ENCODE data around the gene SHISA9. TPM values are rescaled to one million over a fixed set of nuclear protein-coding genes. Genes with fewer than 3 reads are reported as not detected.

Gene SHISA9
- total and polyA plus RNA-seq, 3 experiments from 2014 or later: 0.04 to 0.35 TPM; not detected in 1

DNA sequence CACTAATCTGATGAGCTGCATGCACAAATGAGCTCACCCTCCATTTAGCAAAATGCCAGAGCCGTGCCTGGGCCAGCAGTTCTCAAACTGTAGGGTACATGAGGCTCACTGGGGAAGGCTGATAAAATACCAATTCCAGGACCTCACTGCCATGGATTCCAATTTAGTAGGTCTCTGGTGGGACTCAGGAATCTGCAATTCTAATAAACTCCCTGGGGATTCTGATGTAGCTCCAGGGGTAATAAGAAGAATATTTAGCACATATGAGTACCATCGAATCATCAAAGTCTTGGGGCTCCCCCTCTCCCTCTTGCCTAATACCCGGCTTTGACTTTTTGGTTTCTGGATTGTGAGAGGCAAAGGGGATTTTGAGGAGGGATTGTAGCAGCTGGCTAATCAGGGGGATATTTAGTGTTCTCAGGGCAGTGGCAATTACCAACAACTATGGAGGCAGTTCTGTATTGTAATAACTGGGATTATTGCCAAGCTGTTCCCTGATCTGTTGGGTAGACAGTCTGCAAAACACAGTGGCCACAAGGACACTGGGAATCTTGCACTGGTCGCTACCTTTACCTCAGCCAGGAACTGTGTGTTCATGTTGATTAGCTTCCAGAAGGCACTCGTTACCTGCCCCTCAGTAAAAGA is 140.4 kb downstream of the SHISA9 start:
- Histone ChIP-seq H3K4me1 (ENCODE audit: insufficient read depth, low read length) (no peaks in the 10 kb centered on the region), H3K4me3 (ENCODE audit: low read length) (no peak overlapping the region), H3K27me3 (ENCODE audit: insufficient read depth, low read length, poor library complexity, severe bottlenecking) (no peaks in the 10 kb centered on the region), H3K9me3 (ENCODE audit: low read length) (no peaks in the 10 kb centered on the region), H3K36me3 (ENCODE audit: insufficient read depth, low read length) (no peaks in the 10 kb centered on the region), H3K27ac (ENCODE audit: low read depth, low read length) (no peak overlapping the region)
- Mint-ChIP-seq H3K27ac (no peak overlapping the region), H3K36me3 (no peaks in the 10 kb centered on the region), H3K4me3 (no peak overlapping the region), H3K9me3 (peaks cover 6 to 16% (median 12%) of the 10 kb centered on the region in 5 donors), H3K27me3 (peaks cover 0 to 2% of the 10 kb centered on the region in 2 donors), H3K4me1 (no peaks in the 10 kb centered on the region)
- CTCF ChIA-PET: no interaction called here
- POLR2A ChIA-PET: no interaction called here
- no peak for DNase-seq

DNA sequence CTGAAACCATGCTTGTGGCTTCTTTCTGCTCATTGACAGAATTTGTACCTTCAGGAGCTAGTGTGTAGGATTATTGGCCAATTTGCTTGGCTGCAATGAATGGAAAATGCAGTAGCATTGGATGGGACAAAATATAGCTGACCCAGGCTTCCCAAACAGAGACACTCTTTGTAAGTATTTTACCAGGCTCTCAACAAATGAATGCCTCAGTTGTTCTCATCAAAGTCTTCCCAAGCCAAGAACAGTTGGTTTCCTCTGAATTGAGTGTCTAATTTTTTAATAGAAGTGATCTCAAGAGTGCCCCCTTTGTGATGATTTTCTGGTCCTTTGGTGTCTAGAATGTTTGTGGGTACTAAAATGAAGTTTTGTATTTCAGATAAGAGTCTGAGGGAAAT is 140.9 kb downstream of the SHISA9 start:
- DNase-seq: no peak
- H3K27me3 ChIP-seq (ENCODE audit: insufficient read depth, low read length, poor library complexity, severe bottlenecking): no peaks in the 10 kb centered on the region
- H3K4me1 Mint-ChIP-seq: no peaks in the 10 kb centered on the region
- H3K4me3 ChIP-seq (ENCODE audit: low read length): no peak overlapping the region
- peaks cover 0 to 2% of the 10 kb centered on the region in 2 donors for H3K27me3 Mint-ChIP-seq
- ChIA-PET CTCF (no interaction called here), POLR2A (no interaction called here)
- peaks cover 6 to 16% (median 12%) of the 10 kb centered on the region in 5 donors for H3K9me3 Mint-ChIP-seq
- no peak overlapping the region for H3K4me3 Mint-ChIP-seq
- H3K27ac Mint-ChIP-seq: no peak overlapping the region
- no peaks in the 10 kb centered on the region for H3K4me1 ChIP-seq (ENCODE audit: insufficient read depth, low read length)
- H3K36me3 ChIP-seq (ENCODE audit: insufficient read depth, low read length): no peaks in the 10 kb centered on the region
- H3K27ac ChIP-seq (ENCODE audit: low read depth, low read length): no peak overlapping the region
- H3K9me3 ChIP-seq (ENCODE audit: low read length): no peaks in the 10 kb centered on the region
- no peaks in the 10 kb centered on the region for H3K36me3 Mint-ChIP-seq

DNA sequence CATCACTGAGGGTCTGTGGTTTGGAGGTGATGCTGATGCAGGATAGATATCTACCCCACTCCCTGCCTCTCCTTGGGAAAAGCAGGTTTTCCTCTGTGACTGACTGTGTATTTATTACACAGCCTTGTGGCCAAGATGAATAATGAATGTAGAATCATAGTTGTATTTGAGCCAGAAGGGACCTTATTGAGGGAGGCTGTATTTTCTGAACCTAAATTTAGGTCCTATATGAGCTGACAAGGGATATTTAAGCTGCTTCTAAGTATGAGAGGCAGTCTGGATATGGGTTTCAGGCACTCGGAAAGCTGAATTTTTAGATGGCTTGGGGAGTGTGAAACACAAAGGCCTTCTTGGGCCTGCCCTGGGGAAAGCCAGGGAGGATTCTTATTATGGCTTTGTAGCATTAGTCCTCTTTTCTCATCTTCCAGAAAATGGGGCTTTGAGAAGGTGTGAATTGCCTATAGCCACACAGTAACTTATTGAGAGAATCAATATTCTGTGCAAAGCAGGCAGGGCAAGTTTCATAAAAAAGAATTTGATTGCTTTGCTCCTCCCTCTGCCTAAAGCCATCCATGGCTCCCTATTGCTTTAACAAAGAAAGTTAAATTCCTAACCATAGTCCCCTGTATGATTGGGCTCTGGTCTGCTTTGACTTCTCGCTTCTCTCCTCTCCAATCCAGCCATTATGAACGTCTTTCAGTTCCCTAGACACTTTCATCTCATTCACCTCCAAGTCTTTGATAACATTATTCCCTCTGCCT is 144.8 kb downstream of the SHISA9 start:
- Histone ChIP-seq H3K4me1 (ENCODE audit: insufficient read depth, low read length) (no peaks in the 10 kb centered on the region), H3K27me3 (ENCODE audit: insufficient read depth, low read length, poor library complexity, severe bottlenecking) (no peaks in the 10 kb centered on the region), H3K4me3 (ENCODE audit: low read length) (no peak overlapping the region), H3K36me3 (ENCODE audit: insufficient read depth, low read length) (no peaks in the 10 kb centered on the region), H3K27ac (ENCODE audit: low read depth, low read length) (no peak overlapping the region), H3K9me3 (ENCODE audit: low read length) (no peaks in the 10 kb centered on the region)
- no peaks in the 10 kb centered on the region for H3K36me3 Mint-ChIP-seq
- no peaks in the 10 kb centered on the region for H3K4me1 Mint-ChIP-seq
- H3K4me3 Mint-ChIP-seq: no peak overlapping the region
- H3K9me3 Mint-ChIP-seq: peaks cover 2 to 18% (median 9%) of the 10 kb centered on the region in 5 donors
- CTCF ChIA-PET: no interaction called here
- no peak overlapping the region for H3K27ac Mint-ChIP-seq
- DNase-seq: no peak
- H3K27me3 Mint-ChIP-seq: no peaks in the 10 kb centered on the region
- POLR2A ChIA-PET: no interaction called here

DNA sequence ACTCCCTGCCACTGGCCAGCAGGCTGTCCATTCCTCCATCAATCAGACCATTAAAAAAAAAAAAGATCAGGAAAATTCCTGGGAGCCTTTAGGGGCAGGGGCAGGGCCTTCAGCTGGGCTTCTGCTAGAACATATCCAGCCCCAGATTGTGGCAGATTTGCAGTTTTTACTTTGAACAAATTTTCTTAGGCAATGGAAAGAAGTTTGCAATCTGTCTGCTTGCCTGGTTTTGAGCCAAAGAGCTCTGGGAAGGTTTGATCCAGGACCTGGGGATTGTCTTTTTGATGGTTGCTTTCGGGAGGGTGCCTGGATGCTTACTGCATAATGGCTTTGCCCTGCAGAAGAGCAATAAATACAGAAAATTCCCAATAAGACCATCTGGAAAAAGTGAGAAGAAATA is 145.9 kb downstream of the SHISA9 start:
- no peak overlapping the region for H3K4me3 ChIP-seq (ENCODE audit: low read length)
- H3K27me3 Mint-ChIP-seq: no peaks in the 10 kb centered on the region
- H3K4me3 Mint-ChIP-seq: no peak overlapping the region
- no peaks in the 10 kb centered on the region for H3K36me3 Mint-ChIP-seq
- ChIA-PET POLR2A (no interaction called here), CTCF (no interaction called here)
- no peaks in the 10 kb centered on the region for H3K4me1 Mint-ChIP-seq
- H3K27ac ChIP-seq (ENCODE audit: low read depth, low read length): no peak overlapping the region
- H3K9me3 ChIP-seq (ENCODE audit: low read length): no peaks in the 10 kb centered on the region
- H3K27ac Mint-ChIP-seq: no peak overlapping the region
- no peaks in the 10 kb centered on the region for H3K27me3 ChIP-seq (ENCODE audit: insufficient read depth, low read length, poor library complexity, severe bottlenecking)
- H3K36me3 ChIP-seq (ENCODE audit: insufficient read depth, low read length): no peaks in the 10 kb centered on the region
- no peak for DNase-seq
- H3K4me1 ChIP-seq (ENCODE audit: insufficient read depth, low read length): no peaks in the 10 kb centered on the region
- peaks cover 2 to 21% (median 9%) of the 10 kb centered on the region in 5 donors for H3K9me3 Mint-ChIP-seq

DNA sequence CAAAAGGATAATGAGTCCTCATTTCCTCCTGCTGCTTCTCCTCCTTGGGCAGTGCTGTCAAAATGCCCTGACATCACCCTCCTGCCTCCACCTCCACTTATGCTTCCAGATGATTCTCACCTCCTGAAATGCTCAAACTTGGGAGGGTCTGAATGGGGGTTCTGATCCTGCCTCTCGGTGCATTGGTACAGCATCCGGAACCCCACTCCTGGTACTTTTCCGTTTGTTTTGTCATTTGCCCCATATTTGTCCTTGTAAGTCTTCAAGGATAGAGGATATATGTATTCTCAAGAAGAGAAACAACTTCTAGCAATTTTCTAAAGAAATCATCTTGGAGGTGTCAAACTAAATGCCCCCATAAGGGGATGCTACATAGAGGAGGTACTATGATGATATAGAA is 148.3 kb downstream of the SHISA9 start:
- no peak overlapping the region for H3K27ac ChIP-seq (ENCODE audit: low read depth, low read length)
- H3K4me1 ChIP-seq (ENCODE audit: insufficient read depth, low read length): no peaks in the 10 kb centered on the region
- H3K36me3 ChIP-seq (ENCODE audit: insufficient read depth, low read length): no peaks in the 10 kb centered on the region
- no peaks in the 10 kb centered on the region for H3K27me3 ChIP-seq (ENCODE audit: insufficient read depth, low read length, poor library complexity, severe bottlenecking)
- Mint-ChIP-seq H3K4me3 (no peak overlapping the region), H3K27me3 (no peaks in the 10 kb centered on the region), H3K36me3 (no peaks in the 10 kb centered on the region), H3K27ac (no peak overlapping the region), H3K9me3 (peaks cover 3 to 19% (median 9%) of the 10 kb centered on the region in 5 donors), H3K4me1 (no peaks in the 10 kb centered on the region)
- ChIA-PET CTCF (no interaction called here), POLR2A (no interaction called here)
- H3K4me3 ChIP-seq (ENCODE audit: low read length): no peak overlapping the region
- DNase-seq: no peak
- no peaks in the 10 kb centered on the region for H3K9me3 ChIP-seq (ENCODE audit: low read length)

DNA sequence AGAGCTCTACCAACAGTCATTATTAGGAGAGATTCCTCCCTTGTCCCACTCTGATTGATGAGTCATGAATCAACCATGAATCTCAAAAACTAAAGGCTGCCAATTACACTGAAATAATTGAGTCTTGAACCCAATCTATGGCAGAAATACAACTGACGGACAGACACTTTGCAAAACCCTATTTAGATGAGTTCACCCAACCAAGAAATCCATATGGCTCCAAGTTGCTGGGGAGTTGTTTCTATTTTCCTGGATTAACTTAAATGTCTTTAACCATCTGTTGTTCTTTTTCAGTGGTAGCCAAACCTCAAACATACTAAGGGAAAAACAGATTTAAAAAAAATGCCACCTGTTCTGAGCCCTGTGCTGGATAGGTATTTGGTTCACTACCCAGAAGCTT is 151.0 kb downstream of the SHISA9 start:
- no peaks in the 10 kb centered on the region for H3K36me3 Mint-ChIP-seq
- no peaks in the 10 kb centered on the region for H3K27me3 ChIP-seq (ENCODE audit: insufficient read depth, low read length, poor library complexity, severe bottlenecking)
- no peaks in the 10 kb centered on the region for H3K36me3 ChIP-seq (ENCODE audit: insufficient read depth, low read length)
- CTCF ChIA-PET: no interaction called here
- DNase-seq: no peak
- H3K27ac ChIP-seq (ENCODE audit: low read depth, low read length): no peak overlapping the region
- H3K4me1 Mint-ChIP-seq: no peaks in the 10 kb centered on the region
- H3K27ac Mint-ChIP-seq: no peak overlapping the region
- no peaks in the 10 kb centered on the region for H3K27me3 Mint-ChIP-seq
- H3K9me3 ChIP-seq (ENCODE audit: low read length): no peaks in the 10 kb centered on the region
- H3K9me3 Mint-ChIP-seq: peaks cover 3 to 19% (median 9%) of the 10 kb centered on the region in 5 donors
- H3K4me3 ChIP-seq (ENCODE audit: low read length): no peak overlapping the region
- POLR2A ChIA-PET: no interaction called here
- no peak overlapping the region for H3K4me3 Mint-ChIP-seq
- H3K4me1 ChIP-seq (ENCODE audit: insufficient read depth, low read length): no peaks in the 10 kb centered on the region

DNA sequence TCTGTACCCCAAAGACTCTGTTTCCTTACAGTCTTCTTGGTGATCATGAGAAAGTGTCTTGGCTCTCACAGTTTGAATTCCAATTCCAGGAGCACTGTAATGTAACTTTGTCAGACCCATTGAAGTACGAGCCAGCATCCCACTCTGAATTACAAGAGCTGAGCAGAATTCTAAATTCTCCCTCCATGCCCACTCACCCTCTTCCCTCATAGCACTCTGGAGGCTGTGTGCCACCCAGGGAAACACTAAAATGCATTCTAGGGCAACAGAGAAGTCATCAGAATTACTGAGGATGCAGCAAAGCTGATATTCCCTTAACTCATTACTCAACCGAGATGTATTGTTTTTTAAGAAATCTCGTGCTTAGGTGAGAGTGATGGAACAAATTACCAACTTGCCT is 154.1 kb downstream of the SHISA9 start:
- H3K27me3 ChIP-seq (ENCODE audit: insufficient read depth, low read length, poor library complexity, severe bottlenecking): no peaks in the 10 kb centered on the region
- no peaks in the 10 kb centered on the region for H3K9me3 ChIP-seq (ENCODE audit: low read length)
- H3K36me3 ChIP-seq (ENCODE audit: insufficient read depth, low read length): no peaks in the 10 kb centered on the region
- no peaks in the 10 kb centered on the region for H3K4me1 ChIP-seq (ENCODE audit: insufficient read depth, low read length)
- H3K27ac Mint-ChIP-seq: no peak overlapping the region
- peaks cover 3 to 15% (median 9%) of the 10 kb centered on the region in 5 donors for H3K9me3 Mint-ChIP-seq
- CTCF ChIA-PET: no interaction called here
- no peaks in the 10 kb centered on the region for H3K4me1 Mint-ChIP-seq
- no peak overlapping the region for H3K4me3 Mint-ChIP-seq
- no peaks in the 10 kb centered on the region for H3K36me3 Mint-ChIP-seq
- H3K27ac ChIP-seq (ENCODE audit: low read depth, low read length): no peak overlapping the region
- DNase-seq: no peak
- H3K4me3 ChIP-seq (ENCODE audit: low read length): no peak overlapping the region
- POLR2A ChIA-PET: no interaction called here
- peaks cover 0 to 1% of the 10 kb centered on the region in 2 donors for H3K27me3 Mint-ChIP-seq

DNA sequence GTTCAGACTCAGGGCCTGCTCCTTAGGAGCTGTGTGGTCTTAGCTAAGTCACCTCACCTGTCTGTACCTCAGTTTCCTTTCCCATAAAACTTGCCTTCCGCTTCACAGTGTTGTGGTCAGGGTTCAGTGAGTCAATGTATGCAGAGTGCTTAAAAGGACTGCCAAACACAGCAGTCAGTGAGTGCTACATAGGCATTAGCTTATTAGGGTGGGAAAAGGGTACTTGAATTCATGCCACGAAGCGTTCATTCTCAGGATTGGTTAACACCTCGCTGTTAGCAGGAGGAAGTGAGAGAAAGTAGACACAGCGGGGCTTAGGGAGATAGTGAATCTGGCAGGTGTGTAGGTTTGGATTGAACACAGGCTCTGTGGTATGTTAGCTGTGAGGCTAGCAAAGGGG is 155.2 kb downstream of the SHISA9 start:
- H3K4me3 ChIP-seq (ENCODE audit: low read length): no peak overlapping the region

More for the DNA sequence above, 155.2 kb downstream of the SHISA9 start:
- Mint-ChIP-seq H3K27me3 (peaks cover 0 to 1% of the 10 kb centered on the region in 2 donors), H3K27ac (no peak overlapping the region), H3K4me3 (no peak overlapping the region), H3K4me1 (no peaks in the 10 kb centered on the region), H3K9me3 (peaks cover 4 to 12% (median 6%) of the 10 kb centered on the region in 5 donors), H3K36me3 (no peaks in the 10 kb centered on the region)
- no peak overlapping the region for H3K27ac ChIP-seq (ENCODE audit: low read depth, low read length)
- CTCF ChIA-PET: no interaction called here
- H3K27me3 ChIP-seq (ENCODE audit: insufficient read depth, low read length, poor library complexity, severe bottlenecking): no peaks in the 10 kb centered on the region
- H3K4me1 ChIP-seq (ENCODE audit: insufficient read depth, low read length): no peaks in the 10 kb centered on the region
- no peaks in the 10 kb centered on the region for H3K36me3 ChIP-seq (ENCODE audit: insufficient read depth, low read length)
- no peaks in the 10 kb centered on the region for H3K9me3 ChIP-seq (ENCODE audit: low read length)
- POLR2A ChIA-PET: no interaction called here
- DNase-seq: no peak
